GM18520 (cell line): Measurements from ENCODE around the gene NDRG3.
A peak's percentile ranks its signal among the peaks of the same experiment; 100 is the strongest.

ENCODE experiments used
- ATAC-seq: cut with Tn5 transposase; IDR thresholded peaks from one replicate; pipeline ENCODE4 v1.9.1; 2021; ENCODE audit not compliant: unreplicated experiment

Gene NDRG3

DNA sequence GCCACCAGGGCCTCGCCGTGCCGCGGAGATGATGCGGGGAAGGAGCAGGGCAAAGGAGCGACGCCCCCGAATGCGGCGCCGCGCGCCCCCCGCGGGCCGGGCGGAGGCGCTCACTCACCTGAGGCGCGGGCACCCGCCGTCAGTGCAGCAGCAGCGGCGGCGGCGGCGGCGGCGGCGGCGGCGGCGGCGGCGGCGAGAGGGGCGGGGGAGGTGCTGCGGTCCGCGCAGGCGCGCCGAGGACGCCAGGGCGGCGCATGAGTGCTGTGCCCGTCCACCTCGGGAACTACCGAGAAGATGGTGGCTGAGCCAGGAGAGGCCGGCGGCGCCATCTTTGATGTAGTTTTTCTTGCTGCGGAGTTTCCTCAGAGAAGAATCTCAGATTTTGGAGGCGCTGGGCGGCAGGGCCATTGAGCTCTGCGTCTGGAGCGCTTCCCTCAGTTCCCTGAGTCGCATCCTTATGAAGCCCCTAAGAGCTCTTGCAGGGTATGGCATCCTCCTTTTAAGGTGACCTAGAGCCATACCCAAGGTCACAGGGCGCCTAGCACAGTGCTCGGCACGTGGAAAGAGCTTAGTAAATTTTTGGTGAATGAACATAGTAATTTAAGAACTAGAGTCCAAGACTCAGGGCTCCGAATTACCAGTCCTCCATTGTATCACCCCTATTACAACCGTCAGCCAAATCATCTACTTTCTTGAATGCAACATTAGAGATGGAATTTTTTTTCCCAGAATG is at the start of gene NDRG3:
Gene NDRG3 (minus strand): TSS at position 164 of the 733 bp plus-strand sequence. CDS start 24,355 bp downstream, outside the sequence.
- ATAC-seq = peak; percentile 84

DNA sequence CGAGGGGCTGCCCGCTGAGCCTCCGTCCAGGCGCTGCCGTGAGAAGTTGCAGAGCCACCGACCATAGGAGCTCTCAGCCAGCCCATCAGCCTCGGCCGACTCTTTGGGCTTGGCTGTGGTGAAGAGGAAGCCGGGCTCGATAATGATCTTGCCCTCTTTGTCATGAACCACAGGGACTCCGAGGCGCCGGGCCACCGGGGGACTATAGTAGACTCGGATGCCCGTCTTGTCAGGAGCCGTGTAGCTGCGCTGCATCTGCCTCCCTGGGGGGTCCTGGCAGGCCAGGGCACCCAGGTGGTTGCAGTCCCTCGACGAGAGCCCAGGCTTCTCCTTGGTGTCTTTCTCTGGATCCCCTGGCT is 48.2 kb upstream of the NDRG3 start:
- ATAC-seq = no peak

DNA sequence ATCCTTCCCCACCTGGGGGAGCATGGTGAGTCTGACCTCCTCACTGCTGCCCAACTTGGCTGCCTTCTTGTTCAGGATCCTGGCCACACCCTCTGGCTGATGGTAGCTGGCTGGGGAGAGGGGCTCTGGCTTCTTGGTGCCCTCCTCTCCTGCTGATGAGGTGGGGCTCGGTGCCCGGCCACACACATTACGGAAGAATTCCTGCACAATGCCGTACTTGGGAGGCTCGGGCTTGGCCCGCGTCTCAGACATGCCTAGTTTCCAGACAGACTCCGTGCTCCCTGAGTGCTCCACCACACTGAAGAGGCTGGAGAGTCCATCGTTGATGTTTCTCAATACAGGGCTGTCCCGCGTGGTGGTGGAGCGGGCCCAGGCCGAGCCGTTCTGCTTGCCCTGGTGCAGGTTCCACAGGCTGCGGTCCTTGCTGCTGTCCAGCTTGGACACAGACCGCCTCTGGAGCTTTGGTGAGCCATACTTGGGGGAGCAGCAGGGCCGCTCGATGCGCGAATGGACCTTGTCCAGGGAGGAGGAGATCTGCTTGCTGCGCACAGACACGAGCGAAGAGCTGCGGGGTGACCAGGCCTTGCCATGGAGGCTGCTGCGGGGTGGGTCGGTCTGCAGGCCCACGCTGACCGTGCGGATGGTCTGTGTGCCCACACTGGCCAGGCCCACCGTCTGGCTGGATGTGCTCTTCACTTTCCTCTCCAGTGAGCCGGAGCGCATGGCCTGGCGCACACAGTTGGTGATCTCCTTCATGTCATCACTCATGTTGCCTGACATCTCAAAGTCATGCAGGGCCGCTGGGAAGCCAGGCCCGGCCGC is 47.6 kb upstream of the NDRG3 start:
- no peak for ATAC-seq

DNA sequence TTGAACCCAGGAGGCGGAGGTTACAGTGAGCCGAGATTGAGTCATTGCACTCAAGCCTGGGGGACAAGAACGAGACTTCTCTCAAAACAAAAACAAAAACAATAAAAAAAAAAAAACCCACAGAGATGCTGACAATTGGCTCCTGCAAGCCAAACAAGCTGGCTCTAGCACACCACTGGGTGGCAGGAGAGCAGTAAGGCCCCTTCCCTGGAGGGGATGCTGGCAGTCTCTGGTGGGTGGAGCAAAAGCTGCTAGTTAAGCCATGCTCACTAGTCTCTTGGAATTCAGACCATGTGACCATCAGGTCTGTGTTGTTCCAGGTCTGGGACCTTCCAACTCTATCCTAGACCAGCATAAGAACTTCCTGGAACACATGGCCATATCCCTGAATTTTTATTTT is 46.5 kb upstream of the NDRG3 start:
- ATAC-seq = no peak

DNA sequence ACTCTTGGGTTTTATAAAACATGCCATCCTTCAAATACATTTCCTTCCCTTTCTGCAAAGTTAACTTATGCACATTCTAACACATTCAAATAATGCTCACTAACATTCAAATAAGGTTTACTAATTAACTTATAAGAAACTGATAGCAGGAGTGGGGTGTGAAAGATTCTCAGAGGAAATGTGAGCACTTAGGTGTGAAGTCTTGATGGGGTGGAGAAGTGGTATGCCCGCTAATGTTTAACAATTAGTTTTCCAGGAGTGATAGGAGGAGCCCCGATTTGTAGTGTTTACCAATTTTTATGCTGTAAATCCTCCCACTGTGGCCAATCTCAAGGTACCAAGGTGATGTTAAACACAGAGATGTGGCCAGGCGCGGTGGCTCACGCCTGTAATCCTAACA is 46.0 kb upstream of the NDRG3 start:
- ATAC-seq = no peak

DNA sequence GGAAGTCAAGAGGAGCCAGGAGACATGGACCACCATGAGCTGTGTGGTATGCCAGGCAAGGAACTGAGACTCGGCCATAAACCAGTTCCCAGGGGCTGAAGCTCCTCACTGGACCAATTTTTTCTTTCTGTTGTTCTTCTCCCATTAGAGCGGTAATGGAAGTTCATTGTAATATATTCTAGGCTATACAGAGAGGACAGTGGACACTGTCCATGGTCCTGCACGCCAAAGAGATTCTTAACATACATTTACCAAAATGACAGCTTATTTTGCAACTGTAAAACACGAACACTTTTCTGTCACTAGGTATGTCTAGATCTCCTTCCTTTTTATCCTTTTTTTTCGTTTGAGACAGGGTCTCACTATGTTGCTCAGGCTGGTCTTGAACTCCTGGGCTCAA is 40.8 kb upstream of the NDRG3 start:
- no peak for ATAC-seq

DNA sequence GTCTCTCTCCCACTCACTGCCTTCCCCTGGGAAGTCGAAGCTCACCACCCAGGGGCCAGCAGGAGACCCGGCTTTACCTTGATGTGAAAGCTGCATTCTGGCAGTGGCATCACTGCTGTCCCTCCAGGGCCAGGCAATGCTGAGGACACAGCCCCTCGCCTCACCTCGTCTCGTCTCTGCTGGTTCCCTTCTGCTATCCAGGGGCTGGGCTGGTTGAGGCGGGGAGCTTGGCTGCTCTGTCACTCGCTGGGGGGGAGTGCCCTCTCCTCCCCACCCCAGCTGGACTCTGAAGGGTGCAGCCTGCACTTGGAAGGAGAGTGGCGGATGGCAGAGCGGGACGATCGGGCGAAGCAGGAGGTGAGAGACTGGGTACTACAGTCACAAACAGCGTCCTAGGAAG is 40.4 kb upstream of the NDRG3 start:
- ATAC-seq = no peak

DNA sequence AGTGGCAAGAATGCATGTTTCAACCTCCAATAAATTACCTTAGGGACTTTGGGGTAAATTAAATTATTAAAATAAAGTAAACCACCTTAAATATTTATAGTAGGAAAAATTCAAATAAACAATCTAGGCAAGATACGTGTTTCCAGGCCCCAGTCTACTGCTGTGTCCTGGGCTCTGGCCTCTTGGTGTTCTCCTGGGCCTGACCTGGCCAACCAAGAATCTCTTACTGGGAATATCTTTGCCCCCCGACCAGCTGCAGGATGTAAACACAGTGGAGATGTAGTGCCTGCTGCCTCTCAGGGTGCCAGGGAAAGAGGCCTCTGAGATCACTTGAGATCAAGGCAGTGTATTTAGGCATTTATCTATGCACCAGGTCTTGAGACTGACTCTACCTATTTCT is 39.4 kb upstream of the NDRG3 start:
- no peak for ATAC-seq

DNA sequence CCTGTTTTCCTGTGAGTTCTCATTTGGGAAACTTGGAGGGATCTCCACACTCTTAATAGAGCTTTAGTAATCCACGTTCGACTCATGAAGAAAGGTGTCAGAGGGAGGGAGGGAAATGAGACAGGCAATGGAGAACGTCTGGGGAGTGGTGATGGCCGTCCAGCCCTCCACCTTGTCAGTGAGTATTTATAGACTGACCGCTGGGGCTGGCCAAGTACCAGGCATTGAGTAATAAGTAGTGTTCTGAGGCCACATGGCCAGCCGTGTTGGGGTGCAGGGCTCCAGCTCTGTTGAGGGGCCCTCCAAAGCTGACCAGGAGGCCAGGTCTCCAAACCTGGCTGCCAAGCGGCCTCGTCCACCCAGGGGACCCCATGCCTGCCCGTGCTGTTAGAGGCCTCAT is 39.0 kb upstream of the NDRG3 start:
- no peak for ATAC-seq

DNA sequence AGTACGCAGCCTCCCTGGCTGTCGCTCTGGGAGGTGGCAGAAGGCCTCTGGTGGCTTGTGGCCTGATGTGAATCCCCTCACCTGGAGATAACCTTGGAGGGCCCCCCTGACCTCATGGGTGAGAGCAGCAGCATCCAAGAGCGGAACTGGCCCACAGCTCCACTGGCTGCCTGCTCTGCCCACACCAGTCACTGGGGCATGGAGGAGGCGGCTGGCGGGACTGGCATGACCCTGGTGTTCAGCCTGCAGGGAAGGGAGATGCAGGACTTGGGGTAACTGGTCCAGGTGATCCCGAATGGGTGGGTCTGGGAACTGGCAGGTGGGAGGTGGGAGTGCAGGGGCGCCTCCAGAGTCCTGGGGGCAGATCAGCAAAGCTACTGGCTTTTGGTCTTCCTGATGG is 38.2 kb upstream of the NDRG3 start:
- no peak for ATAC-seq

DNA sequence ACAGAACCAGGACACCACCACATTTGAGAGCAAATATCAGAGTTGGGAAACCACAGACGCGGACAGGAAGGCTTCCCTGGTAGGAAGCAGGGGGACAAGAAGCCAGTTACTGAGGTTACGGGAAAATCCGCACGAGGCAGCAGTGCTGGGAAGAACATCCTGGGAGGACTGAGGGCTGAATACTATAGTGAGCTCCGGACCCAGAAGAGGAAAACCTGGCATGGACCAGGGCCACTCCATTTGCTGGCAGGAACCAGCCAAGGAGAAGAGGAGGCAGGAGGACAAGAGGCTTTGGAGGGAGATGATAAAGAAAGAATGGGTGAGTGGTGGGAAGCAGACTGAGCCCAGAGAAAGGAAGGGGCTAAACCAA is 33.8 kb upstream of the NDRG3 start:
- ATAC-seq = no peak

DNA sequence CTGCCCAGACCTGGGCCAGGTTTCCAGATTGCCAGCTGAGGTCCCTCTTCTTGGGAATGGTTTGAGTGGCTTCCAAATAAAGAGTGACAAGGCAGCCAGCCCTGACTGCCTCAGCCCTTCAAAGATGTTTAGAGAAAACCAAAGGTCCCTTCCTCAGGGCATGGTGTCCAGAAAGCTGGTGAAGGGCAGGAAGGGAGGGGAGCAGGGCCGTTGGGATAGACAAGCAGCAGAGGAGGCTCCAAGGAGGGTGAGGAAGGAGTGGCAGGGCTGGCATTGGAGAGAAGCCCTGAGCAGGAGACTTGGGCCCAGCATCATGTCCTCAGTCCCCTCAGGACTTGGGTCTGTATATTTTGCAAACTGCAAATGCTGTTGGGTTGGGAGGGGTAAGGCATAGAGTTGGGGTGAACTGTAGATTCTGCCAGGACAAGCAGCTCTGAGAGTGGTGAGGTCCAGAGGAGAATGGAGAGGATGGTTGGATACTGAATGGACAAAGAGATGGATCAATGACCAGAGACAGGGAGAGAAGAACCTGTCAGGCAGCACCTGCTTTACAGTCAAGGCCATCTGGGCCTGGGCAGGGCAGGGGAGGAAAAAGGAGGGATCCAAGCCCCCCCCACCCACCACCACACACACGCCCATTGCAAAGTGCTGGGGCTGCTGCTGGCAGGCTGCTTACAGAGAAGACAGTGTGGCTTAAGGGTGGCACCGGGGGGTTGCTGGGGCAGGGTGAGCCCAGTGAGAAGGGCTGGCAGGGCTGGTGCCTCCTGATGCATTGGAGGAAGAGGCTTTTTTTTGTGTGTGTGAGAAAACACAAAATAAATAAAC is 33.2 kb upstream of the NDRG3 start:
- ATAC-seq = no peak

DNA sequence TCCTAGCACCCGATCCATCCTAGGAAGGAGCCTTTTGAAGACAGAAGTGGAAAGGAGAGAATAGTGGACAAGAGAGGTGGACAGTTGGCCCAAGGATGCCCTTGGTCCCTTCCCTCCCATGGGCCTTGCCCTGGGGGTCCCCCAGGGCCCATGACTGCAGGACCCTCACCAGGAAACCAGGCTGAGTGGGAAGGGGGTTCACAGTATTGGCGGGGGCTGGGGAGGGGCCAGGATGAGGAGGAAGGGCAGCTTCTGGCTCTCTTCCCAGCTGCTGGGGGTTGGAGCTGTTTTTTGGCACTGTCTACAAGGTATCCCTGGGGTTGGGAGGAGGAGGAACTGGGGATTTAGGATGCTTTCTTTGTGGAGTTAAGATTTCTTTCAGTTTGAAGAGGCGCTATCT is 31.7 kb upstream of the NDRG3 start:
- ATAC-seq = no peak

DNA sequence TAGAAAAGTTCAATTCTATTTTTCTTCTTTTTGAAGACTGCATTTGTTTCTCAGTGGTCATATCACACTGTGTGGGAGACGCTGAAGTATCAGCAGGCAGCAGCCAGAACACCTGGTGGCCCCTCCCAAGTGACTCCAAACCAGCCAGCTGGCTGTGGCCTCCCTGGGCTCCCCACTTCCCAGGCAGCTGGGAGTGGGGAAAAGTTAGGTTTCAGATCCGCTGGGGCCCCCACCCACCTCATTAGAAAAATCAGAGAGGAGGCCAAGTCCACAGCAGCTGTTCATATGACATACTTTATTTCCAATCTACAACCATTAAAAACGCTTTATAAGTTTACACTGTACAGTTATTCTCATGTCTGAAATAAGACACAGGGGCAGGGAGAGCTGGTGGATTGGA is 31.3 kb upstream of the NDRG3 start:
- ATAC-seq = no peak

DNA sequence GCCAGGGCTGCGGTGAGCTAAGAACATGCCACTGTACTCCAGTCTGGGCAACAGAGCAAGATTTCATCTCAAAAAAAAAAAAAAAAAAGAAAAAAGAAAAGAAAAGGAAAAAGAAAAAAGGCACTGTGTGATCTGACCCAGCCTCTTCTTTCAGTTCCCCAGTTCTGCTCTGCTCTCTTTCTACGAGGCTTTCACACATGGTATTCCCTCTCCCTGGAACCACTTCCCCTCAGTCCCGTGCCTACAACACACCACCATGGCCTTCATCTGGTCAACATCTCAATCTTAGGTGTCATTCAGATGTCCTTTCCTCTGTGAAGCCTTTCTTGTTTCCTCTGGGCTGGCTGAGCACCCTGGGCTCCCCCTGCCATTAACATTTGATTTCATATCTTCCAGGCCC is 29.9 kb upstream of the NDRG3 start:
- ATAC-seq = no peak

DNA sequence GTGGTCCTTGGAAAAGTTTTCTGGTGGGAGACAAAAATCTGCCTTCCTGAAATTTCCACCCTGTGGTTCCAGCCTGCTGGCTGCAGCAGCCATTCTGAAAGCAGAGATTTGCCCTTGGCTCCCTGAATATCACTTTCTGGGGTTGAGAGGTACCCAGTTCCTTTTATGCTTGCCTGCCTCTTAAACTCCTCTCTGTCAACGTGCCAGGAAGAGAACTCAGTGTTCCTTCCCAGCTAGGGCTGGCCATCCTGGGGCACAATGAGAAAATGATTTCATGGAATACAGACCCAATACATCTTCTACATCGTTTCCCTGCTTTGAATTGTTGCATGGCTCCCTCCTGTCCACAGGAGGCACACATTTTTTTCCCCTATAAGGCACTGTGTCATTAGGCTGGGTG is 29.3 kb upstream of the NDRG3 start:
- no peak for ATAC-seq

DNA sequence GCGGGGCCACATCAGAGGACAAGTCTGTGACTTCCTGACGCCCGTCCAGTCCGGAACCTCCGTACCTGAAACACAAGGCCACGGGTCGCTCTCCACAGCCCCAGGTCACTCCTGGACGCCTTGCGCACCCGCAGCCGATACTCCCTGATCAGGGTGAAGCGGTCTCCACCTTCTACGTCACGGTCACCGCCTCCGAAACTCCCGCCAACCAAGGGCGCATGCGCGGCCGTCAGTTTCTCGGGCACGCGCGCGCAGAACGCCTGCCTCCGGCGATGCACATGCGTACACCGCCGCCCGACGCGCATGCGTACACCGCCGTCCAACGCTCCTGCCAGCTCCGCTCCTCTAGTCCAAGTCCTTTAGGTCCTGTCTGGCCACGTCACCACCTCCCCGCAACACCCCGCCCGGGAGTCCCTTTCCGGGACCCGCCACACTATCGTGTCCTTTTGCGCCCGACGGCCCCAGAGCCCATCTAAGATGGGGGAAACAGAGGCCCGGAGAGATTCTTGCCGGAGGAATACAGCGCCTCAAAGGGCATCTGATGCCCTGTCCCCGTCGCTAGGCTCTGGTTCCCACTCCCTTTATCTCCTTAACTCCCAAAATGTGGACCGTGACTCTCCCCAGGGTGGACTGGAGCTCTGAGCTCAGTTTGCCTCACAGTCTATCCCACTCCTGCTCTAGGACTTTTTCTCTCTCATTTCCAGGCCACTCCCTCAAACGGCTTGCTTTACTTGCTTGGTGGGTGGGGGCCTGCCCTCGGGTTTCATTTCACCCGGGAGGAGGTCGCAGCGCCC is 27.9 kb upstream of the NDRG3 start, which contains the start of gene DSN1:
Gene DSN1 (minus strand): TSS at position 167 of the 794 bp plus-strand sequence. CDS start 2,305 bp downstream, outside the sequence.
- ATAC-seq = peak; percentile 77

DNA sequence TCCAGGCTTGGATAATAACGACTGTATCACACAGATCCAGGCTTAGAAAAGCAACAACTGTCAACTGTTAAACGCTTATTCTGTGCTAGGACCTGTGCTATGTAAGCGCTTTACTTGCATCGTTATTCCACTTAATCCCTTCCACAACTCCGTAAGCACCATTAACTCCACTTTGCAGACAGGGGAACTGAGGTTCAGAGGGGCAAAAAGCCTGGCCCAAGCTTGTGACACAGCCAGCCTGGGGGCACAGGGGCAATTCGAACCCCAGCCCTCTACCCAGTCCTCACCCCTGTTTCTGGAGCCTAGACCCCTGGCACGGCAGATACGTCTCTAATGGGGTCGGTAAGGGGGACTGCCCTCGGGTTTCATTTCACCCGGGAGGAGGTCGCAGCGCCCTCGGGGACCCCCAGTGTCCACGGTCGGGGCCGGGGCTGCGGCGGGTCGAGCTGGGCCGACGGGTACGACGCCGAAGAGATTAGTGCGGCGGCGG is 27.3 kb upstream of the NDRG3 start:
- ATAC-seq = no peak

DNA sequence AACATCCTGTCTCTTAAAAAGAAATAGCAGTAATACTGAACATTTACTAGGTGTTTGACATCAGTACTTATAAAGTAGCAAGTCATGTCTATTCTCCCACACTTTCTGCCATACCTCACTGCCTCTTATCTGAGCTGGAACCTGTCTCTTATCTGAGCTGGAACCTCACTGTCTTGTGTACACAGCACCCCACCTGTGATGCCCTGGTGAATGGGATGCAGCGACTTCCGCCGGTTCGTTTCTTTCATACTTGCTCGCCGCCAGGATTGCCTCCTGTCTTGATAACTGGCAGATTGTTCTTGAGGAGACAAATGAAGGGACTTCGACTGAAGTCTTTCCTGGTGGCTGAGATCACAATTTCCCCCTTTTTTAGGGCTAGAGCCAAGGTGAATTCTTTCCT is 24.8 kb upstream of the NDRG3 start:
- no peak for ATAC-seq

DNA sequence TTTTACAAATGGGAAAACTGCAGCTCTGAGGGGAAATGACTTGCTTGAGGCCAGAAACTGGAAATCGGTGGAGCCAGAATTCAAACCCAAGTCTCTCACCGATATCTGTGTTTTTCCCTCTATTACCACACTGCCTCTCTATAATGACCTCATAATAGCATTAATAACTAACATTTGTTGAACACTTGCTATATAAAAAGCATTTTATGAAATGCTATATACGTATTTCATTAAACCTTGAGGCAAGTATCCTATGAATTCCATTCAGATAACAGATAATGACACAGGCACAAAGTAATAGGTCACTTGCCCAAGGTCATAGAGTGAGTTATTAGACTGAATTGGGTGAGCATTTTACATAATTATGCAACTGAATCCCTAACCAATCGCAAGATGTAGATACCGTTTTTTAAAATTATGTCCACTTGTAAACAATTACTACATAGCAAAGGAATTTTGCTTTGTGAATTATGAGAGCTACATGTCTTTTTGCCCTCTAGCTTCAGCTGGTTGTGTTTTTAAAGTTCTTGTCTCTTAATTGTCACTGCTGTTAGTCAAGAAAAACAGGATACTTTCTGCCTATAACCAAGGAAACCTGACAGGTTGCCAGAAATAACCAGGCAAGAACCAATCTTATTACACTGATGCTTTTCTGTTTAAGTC is 23.0 kb upstream of the NDRG3 start:
- ATAC-seq = no peak
